IPS DF 4.7 (cell line): ENCODE results near the gene GIT1.

Experiments
- DNase-seq: peaks from one replicate; pipeline ENCODE4 v3.0.0-alpha.2; 2013; ENCODE audit warnings: low spot score; ENCODE audit errors: extremely low read depth

Gene GIT1, protein sequence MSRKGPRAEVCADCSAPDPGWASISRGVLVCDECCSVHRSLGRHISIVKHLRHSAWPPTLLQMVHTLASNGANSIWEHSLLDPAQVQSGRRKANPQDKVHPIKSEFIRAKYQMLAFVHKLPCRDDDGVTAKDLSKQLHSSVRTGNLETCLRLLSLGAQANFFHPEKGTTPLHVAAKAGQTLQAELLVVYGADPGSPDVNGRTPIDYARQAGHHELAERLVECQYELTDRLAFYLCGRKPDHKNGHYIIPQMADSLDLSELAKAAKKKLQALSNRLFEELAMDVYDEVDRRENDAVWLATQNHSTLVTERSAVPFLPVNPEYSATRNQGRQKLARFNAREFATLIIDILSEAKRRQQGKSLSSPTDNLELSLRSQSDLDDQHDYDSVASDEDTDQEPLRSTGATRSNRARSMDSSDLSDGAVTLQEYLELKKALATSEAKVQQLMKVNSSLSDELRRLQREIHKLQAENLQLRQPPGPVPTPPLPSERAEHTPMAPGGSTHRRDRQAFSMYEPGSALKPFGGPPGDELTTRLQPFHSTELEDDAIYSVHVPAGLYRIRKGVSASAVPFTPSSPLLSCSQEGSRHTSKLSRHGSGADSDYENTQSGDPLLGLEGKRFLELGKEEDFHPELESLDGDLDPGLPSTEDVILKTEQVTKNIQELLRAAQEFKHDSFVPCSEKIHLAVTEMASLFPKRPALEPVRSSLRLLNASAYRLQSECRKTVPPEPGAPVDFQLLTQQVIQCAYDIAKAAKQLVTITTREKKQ

DNA sequence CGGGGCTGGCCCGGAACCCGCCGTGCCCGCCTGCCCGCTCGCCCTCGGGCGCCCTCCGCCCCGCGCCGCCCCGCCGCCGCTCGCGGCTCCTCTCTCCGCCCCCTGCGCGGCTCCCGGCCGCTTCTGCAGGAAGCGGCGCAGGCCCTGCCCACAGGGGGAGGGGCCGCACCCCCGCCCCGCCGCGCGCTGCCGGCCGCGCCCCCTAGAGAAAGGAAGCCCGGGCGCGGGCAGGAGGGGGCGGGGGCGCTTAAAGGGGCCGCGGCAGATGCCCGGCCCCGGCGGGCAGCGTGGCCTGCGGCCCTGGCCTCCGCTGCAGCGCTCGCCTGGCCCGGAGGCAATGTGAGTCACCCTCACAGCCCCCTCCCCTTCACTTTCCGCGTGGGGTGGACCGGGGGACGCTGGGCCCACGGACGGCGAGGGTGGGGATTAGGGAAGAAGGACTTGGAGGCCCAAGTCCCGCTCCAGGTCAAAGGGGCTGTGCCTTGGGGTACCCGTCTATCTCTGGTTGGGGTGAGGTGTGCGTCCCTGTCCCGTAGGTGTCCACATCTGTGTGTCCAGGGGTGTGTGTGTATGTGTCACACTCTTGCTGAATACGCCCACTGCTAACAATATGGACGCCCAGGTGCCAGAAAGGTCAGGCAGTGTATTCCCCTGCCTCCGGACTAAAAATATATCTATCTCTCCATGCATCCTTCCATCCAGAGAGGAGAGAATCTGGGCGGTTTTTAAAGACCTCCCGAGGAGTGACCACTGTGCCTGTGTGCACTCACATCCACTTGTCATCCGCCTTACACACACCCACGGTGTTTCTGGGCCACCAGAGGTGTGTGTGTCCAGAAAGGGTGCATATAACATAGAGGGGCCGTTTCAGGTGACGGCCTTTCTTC lies at the start of gene GIT1:
Gene GIT1, minus strand, starts transcription at position 125 of the 887 bp plus-strand sequence. CDS start 270 bp downstream, outside the sequence.
- DNase-seq: no peak

DNA sequence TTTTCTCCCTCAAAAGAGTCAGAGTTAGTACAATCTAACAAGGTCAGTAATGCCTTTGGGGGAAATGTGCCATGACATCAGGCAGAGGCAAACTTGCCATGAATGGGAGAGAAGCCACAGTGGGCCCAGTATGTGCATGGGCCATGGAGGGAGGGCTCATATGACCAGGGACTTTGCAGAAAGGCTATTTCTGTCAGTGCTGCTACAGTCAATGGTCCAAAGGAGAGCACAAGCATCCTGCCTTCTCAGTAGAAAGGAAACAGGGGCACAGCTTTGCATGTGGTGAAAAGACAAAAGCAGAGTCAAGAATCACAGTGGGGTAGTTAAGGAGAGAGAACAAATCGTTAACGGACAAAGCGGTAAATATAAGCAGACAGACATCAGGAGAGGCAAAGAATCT lies 44.4 kb upstream of the GIT1 start:
- no peak for DNase-seq

DNA sequence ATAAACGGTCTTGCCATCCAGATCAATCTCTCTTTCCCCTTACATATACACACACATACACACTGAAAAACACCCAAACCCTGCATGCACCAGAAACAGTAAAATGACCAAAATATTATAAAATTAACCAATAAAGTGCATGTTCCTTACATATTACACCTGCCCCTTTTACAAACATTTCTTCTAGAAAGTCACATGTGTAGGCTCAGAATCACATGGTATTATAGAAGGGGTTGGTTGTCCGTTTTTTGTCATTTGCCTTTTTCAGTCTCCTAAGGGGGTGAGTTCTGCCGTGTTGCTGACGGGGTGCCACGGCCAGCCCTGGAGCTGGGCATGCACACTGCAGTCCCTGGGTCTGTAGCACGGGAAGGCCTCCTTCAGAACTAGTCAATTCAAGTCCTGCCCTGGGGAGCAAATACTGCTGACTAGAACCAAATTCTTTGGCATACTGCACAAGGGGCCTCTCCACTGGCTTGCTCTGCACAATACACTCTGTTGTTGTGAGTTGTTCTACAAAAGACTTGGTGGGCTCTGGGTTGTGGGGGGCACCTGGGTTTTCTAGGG lies 41.3 kb upstream of the GIT1 start:
- DNase-seq: no peak

DNA sequence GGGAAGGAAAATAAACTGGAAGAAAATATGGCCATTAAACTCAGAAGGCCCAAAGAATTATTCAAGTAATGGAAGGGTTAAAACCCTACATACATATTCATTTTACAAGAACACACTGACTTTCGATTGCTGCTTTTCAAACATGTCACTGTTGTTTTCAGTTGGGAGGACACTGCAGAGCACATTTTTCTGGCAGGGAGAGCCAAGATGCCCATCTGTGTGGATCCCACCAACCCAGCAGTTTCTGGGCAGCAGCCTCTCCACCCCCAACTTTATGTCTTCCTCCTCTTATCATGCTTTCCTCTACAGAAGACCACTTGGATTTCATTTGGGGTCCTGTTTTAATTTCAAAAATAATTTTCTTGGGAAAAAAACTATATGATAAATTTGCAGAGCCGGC lies 40.4 kb upstream of the GIT1 start:
- DNase-seq: no peak

DNA sequence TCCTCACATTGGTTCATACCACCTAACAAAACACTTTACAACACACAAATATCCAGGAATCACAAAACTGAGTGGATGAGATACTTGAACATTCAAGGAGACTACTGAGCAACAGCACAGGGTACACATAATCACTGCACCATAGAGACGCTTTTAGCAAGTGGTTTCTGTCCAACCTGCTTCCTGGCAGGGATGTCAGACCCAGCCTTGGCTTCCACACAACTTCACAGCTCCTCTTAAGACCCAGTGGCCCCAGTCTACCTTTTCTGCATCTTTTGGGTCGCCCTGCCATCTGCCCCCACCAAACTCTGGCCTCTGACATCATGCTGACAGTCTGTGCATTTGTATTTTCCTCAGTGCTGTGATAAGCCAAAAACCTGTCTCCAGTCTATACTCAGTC lies 39.2 kb upstream of the GIT1 start:
- DNase-seq: no peak

DNA sequence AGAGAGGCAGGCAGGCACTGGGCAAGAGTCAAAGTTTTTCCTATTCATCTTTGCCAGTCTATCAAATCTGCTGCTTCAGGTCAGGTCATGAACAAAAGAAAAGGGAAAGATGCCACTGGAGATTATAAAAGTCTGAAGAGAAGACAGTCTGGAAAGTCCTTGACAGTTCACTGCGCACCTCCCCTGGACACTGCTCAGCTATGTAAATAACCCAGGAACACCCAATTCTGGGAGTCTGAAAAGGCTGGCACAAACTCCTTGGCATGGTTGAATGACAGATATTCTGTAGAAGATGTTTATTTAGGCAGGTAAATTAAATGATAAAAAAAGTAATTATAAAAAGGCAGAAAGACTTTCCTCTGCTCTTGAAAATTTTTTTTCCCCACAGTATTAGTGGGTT lies 38.5 kb upstream of the GIT1 start:
- DNase-seq: no peak

DNA sequence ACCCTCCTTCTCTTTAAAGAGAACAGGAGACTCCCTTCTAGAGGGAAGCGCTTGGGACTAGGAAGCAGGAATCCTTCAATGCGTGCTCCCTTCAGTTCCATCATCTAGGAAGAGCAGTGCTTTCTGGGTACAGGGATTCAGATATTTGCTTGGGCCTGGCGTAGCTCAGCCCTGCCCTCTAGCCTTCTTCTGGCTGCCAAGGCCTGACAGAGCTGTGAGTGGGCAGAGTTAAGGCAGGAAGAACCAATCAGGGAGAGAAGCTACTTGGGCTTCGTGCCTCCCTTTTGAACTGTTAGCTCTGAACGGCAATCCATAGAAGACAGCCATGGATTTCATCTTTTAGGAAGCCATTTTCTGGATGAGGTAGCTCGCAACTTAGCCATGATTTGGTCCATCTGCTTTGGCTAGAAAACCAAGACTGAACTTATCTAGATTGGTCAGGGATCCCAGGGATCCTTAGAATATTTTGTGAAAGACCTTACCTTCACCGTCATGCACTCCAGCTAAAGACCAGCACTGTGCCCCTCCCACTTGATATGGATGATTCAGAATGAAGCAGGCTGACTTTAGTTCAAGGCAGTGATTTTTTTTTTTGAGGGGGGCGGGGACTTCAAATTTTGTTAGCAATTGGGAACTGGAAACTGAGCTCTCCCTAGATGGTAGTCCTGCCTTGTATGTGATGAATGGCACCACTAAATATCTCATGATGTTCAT lies 35.7 kb upstream of the GIT1 start:
- DNase-seq: no peak

DNA sequence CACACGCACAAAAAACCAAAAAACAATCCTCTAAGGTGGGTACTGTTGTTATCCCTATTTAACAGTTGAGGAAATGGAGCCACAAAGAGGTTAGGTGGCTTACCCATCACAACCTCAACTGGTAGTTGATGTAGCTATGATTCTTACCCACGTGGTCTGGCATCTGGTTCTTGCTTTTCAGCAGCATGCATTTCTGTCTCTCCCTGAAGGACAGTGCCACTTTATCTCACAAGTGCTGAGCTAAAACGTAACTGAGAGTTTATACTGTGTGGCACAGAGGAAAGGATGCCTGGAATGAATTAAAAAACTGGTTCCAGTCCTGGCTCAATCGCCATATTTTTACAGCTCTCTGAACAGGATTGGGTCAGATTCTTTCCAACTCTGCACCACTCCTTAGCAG lies 35.1 kb upstream of the GIT1 start:
- DNase-seq: no peak

DNA sequence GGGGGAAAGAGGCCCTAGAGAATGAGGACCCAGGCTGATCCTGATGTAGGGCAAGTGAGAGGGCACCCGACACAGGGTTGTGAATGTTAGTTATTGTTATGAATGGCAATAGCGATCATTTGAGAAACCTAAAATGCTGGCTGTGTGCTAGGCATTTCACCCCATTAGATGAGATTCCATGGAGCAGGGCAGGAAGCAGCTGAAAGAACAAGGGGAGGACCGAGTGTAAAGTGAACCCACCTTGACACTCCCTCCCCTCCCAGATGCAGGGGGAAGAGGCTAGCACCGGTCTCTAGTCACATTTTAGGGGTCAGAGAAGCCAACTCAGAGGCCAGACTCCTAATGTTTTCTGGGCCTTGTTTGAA lies 33.8 kb upstream of the GIT1 start:
- DNase-seq: no peak

DNA sequence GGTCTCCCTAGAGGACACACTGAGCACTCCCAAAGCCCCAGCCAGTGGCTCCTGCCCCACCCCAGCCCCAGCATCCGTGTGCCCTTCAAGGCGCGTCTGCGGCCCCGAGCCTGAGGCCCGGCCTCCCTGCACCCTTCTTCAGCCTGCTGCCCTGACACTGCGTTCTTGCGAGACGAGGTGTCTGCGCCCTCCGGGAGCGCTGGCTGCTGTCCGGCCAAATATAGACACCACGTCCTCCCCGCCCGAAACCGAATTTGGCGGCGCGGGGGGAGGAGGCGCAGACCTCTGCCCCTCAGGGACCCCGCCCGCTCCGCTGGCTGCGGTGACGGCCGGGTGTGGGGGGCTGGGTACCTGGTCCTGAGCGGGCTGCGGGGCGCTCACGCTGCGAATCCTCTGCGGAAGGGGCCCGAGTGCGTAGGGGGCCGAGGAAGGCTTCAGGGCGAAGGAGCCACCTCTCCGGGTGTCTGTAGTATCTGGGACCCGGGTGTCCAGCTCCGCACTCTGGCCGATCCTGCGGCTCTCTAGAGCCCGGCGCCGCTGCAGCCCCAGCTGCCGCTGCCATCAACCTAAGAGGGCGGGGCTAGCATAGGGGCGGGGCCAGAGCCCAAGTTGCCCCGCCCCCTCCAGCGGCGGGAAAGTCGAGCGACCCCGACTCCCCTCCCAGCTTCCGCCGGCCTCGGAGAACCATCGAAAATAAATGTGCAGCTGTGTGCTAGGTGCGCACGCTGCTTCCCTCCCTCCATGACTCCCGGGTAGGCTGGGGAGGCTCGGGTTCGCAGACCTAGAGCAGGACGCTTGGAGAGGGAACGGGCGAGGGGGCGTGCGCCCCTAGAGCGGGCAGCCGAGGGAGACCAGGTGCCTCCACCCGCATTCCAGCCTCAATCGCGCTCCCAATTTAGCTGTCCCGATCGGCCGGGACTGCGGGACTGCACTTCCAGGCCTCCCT lies 33.2 kb upstream of the GIT1 start, which contains the start of gene CORO6:
Gene CORO6, minus strand, starts transcription at position 576 of the 946 bp plus-strand sequence. CDS start 1,491 bp downstream, outside the sequence.
- DNase-seq: no peak

DNA sequence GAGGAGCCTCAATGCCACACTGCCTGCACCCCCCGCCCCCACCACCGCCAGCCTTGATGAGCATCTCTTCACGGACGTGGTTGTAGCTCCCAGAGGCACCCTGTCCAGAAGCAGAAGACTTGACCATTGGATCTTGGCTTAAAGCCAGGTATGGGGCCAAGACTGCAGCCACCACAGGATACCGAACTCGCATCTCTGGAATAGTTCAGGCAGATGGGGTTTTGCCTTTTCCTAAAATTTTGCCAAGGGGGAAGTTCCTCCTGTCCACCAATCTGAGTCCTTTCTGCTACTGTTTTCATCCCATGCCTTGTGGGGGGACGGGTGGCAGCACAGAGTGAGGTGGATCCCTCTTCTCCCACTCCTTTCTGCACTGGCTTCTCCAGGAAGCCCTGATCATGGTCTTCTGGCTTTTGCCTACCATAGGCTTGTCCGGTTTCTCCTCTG lies 32.3 kb upstream of the GIT1 start:
- DNase-seq: no peak

DNA sequence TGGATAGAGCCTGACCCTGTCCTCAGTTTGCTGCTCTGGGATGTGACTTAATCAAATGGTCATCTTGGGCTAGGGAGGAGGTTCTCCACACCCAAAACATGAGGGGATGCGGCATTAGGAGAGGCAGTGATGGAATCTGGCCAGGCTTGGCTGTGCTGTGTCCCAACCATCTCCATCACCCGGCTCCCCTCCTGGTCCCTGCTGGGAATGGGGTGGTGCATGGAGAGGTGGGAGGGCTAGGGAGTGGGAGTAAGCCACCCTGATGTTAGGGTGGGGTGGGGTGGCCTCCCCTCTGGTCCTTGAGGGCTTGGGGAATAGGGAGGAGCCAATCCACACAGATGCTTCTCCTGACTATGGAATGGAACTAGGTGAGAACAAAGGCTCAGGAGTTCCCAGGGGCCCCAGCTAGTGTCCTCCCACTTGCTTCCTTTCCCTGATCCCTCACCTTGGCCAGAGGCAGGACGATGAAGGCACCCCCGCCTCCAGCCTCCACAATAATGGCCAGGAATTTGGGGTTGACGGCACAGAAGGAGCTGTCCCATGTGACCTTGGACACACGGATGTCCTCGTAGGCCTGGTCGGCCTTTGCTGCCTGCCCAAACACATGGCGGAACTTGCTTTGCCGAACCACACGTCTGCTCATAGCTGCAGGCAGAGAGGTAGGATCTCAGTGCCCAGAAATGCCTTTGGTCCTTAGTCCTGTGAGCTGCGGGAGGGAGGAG lies 31.5 kb upstream of the GIT1 start:
- DNase-seq: no peak

DNA sequence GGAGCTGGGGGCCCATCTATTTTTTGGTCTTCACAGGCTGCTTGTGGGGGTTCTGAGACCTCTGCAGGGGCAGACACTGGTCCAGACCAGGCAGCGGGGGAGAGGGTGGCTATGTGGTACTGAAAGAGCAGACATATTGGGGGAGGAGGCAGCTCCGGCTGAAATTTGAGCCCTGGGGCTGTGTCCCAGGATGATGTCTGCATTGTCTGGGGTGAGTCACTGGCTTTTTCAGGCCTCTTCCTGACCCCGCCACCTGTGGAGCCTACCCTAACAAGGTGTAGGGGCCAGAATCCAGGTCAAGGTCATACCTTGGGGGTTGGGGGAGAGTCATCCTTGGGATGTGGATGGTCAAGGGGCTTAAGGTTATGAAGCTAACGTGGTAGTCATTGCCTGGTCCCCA lies 30.8 kb upstream of the GIT1 start:
- no peak for DNase-seq

DNA sequence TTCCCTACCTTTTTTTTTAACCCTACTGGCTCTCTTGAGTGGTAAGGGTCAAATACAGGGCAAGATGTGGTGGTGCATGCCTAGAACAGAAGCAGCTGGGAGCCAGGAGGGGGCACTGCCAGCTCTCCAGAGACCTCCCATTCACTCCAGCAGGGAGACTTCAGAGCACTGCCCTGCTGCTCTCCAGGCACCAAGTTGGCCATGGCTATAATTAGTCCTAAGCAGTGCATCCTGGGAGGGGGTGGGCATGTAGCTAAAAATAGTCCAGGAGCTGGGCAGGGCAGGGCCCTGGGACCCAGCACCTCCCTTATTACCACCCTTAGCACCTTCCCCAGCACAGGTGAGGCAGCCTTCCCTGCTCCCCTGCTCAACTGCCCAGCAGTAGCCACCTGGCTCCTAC lies 29.8 kb upstream of the GIT1 start:
- no peak for DNase-seq

DNA sequence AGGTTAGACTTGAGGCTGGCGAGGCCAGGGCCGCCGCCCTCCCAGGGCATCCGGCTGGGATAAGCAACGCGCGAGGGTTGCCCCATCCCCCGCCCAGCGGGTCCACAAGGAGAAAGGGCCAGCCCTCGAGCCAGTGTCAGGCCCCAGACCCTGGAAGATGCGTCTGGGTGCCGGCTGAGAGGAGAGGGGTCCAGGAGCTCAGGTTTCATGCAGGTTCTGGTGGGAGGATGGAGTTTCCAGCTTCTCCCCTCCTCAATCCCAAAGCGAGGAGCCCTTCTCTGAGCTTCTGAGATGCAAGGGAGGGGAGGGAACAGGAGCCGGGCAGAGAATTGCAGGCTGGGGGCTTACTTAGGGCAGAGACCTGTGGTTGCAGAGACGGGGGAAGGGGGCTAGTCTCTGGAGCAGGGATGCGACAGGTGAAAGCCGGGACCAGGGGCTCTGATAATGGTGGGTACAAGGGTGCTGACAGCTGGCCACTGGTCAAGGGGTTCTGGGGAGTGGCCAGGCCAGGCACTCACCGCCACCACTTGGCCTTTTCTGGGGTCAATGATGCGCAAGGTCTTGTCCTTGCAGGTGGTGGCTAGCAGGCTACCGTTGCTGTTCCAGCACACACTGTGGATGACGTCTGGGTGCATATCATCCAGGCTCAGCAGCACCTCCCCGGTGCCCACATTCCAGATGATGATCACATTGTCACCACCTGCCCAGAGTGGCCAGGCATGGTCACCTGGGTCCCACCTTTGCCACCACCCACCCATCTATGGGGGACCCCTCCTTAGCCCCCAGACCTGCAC lies 29.0 kb upstream of the GIT1 start:
- DNase-seq: no peak

DNA sequence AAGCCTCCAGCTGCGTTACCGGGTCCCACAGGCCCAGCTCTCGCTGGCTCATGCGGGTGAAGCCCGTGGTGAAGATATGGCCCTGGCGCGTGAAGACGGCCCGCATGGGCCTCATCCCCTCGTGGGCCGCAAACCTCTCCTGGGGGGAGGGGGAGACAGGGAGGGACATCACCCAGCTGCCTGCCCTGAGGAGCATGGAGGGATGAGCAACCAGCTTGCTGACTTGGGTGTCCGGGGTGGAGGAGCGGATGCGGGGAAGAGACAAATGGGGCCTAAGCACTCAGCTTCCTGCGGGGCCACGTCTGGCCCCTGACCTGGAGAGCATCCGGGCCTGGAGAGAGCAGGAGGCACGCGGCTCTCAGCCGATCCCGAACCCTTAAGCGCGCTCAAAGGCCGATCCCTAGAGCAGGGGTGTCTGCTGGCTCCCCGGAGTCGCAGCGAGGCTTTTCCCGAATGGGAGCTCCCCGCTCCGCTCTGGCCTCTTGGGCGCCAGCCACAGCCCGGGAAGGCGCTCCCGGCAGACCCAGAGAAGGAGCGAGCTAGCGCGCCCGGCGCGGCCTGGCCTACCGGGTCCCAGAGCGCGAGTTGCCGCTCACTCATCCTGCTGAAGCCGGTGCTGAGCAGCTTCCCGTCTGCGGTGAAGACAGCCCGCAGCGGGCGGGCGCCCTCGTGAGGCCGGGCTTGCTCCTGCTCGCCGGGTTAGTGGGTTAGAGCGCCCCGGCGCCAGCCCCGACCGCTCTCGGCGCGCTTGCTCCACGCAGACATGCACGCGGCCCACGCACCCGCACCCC lies 28.2 kb upstream of the GIT1 start:
- DNase-seq: no peak

DNA sequence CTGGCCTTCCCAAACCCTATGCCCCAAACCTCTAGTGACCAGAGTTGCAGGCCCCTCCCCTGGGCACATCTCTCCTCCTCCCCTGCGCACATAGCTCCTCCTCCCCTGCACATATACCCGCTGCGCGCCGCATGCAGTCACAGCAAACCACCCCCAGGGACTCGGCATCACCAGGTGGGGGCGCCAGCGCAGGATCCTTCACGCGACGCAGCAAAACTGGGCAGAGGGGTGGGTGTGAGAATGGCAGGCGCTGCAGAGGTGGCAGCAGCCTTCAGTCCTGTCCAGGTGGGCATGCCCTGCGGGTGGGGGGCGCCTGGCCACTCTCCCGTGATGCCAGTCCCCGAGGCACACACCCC lies 27.7 kb upstream of the GIT1 start:
- no peak for DNase-seq
